Mesendoderm (in vitro differentiated cells): Measurements from ENCODE around the gene COX7C.

Experiments
- DNase-seq: peaks from one replicate; pipeline ENCODE4 v3.0.0; 2013
- H2AK5ac ChIP-seq: 2 replicates; pipeline ENCODE4 v1.6.1; 2013; ENCODE audit warnings: low read length, inconsistent platforms
- H2BK120ac ChIP-seq: 2 replicates; pipeline ENCODE4 v1.6.1; 2013; ENCODE audit warnings: low read depth, mild to moderate bottlenecking, low read length, moderate library complexity, mixed read lengths
- H2BK15ac ChIP-seq: replicated peaks from 2 replicates; pipeline ENCODE4 v1.6.1; 2013; ENCODE audit warnings: low read depth, mild to moderate bottlenecking, moderate library complexity
- H2BK5ac ChIP-seq: 2 replicates; pipeline ENCODE4 v1.6.1; 2013; ENCODE audit warnings: low read length, inconsistent platforms
- H3K18ac ChIP-seq: 2 replicates; pipeline ENCODE4 v1.6.1; 2013; ENCODE audit warnings: mild to moderate bottlenecking, low read length, mixed read lengths
- H3K23ac ChIP-seq: one replicate; pipeline ENCODE4 v1.6.1; 2013; ENCODE audit warnings: low read length
- H3K27ac ChIP-seq: 2 replicates; pipeline ENCODE4 v1.5.1; 2013; ENCODE audit warnings: low read depth, mild to moderate bottlenecking, inconsistent platforms, low read length, moderate library complexity
- H3K27me3 ChIP-seq: 2 replicates; pipeline ENCODE4 v1.6.1; 2013; ENCODE audit warnings: low read length, control low read depth, mild to moderate bottlenecking, inconsistent platforms; ENCODE audit not compliant: insufficient read depth, poor library complexity
- H3K36me3 ChIP-seq: 2 replicates; pipeline ENCODE4 v1.6.1; 2013; ENCODE audit warnings: low read length, inconsistent platforms; ENCODE audit not compliant: control insufficient read depth, insufficient read depth
- H3K4ac ChIP-seq: one replicate; pipeline ENCODE4 v1.6.1; 2013; ENCODE audit warnings: low read depth, mild to moderate bottlenecking, low read length, moderate library complexity
- H3K4me1 ChIP-seq: 2 replicates; pipeline ENCODE4 v1.6.1; 2013; ENCODE audit warnings: low read depth, low read length, inconsistent platforms; ENCODE audit not compliant: control insufficient read depth
- H3K4me2 ChIP-seq: 2 replicates; pipeline ENCODE4 v1.6.1; 2013; ENCODE audit warnings: low read length
- H3K4me3 ChIP-seq: 2 replicates; pipeline ENCODE4 v1.5.1; 2013; ENCODE audit warnings: mild to moderate bottlenecking, low read length
- H3K56ac ChIP-seq: one replicate; pipeline ENCODE4 v1.6.1; 2013; ENCODE audit warnings: low read length
- H3K79me1 ChIP-seq: 2 replicates; pipeline ENCODE4 v1.6.1; 2013; ENCODE audit warnings: low read length, inconsistent platforms
- H3K79me2 ChIP-seq: 2 replicates; pipeline ENCODE4 v1.6.1; 2013; ENCODE audit warnings: mild to moderate bottlenecking, low read length; ENCODE audit not compliant: control insufficient read depth, insufficient read depth
- H3K9ac ChIP-seq: 2 replicates; pipeline ENCODE4 v1.6.1; 2013; ENCODE audit warnings: low read length, inconsistent platforms
- H4K5ac ChIP-seq: one replicate; pipeline ENCODE4 v1.6.1; 2013; ENCODE audit warnings: low read length
- H4K8ac ChIP-seq: one replicate; pipeline ENCODE4 v1.6.1; 2013; ENCODE audit warnings: low read depth, mild to moderate bottlenecking, control low read depth, low read length, moderate library complexity
- WGBS: extraction: QIAGEN DNeasy Blood & Tissue Kit; methylation state at CpG from one replicate; pipeline ENCODE4 v1.1.7; 2013; ENCODE audit warnings: low lambda C conversion rate, missing lambda C conversion rate; ENCODE audit not compliant: insufficient coverage; ENCODE audit errors: extremely low coverage; 5-methylcytosine and 5-hydroxymethylcytosine counted together

COX7C gene

DNA sequence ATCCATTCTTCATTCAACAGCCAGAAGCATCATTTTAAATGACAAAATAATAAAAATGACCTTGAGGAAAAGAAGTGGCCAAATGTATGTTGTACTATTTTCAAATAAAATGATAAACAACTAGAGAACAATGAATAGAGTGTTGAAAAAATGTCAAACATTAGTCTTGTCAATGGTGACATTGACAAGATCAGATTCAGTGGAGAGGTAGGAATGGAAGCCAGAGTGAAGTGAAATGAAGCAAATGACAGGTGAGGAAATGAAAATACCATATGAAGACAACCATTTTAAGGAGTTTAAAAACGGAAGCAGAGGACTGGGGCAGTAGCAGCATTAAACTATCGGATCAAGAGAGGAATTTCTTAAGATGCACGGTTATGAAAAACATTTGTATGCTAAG is 38.2 kb upstream of the COX7C start:
- Histone ChIP-seq H3K79me2 (no peaks in the 10 kb centered on the region), H3K27ac (no peak overlapping the region), H3K4me1 (no peaks in the 10 kb centered on the region), H2BK15ac (no peak overlapping the region), H3K4me2 (no peak overlapping the region), H4K5ac (no peak overlapping the region), H3K4me3 (no peak overlapping the region), H4K8ac (no peak overlapping the region), H3K56ac (no peak overlapping the region), H3K27me3 (no peaks in the 10 kb centered on the region), H3K18ac (no peak overlapping the region), H2AK5ac (no peak overlapping the region), H3K23ac (no peak overlapping the region), H3K4ac (no peak overlapping the region), H2BK5ac (no peak overlapping the region), H3K9ac (no peak overlapping the region), H3K36me3 (no peaks in the 10 kb centered on the region), H3K79me1 (no peaks in the 10 kb centered on the region), H2BK120ac (no peak overlapping the region)
- no peak for DNase-seq
- no CpG with 5 or more reads among the region's 3 CpGs for WGBS

DNA sequence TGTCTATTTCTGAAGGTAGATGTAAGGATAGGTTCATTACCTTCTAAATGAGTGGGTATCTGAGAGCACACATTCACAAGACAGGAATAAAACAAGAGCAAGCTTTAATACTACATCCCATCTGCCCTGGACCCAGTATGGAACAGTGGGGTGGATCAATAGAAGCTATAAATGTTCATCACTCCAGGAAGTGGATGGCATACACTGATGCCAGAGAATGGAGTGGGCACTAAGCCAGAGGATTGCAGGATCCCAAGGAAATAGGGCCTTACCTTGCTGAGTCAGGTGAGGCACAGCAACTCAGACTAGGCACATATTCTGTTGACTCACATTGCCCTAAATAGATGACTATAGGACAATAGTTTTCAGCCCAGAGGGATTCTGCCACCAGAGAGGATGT is 21.3 kb upstream of the COX7C start:
- no peak overlapping the region for H3K4ac ChIP-seq
- no peak overlapping the region for H2BK15ac ChIP-seq
- DNase-seq: no peak
- no peak overlapping the region for H3K18ac ChIP-seq
- H2BK120ac ChIP-seq: no peak overlapping the region
- no peaks in the 10 kb centered on the region for H3K79me2 ChIP-seq
- no peak overlapping the region for H3K56ac ChIP-seq
- H3K9ac ChIP-seq: no peak overlapping the region
- no peak overlapping the region for H2BK5ac ChIP-seq
- H3K4me2 ChIP-seq: no peak overlapping the region
- no peak overlapping the region for H4K5ac ChIP-seq
- no peak overlapping the region for H3K4me3 ChIP-seq
- no peaks in the 10 kb centered on the region for H3K27me3 ChIP-seq
- no peak overlapping the region for H3K23ac ChIP-seq
- no peaks in the 10 kb centered on the region for H3K36me3 ChIP-seq
- no peak overlapping the region for H4K8ac ChIP-seq
- H3K27ac ChIP-seq: no peak overlapping the region
- no peaks in the 10 kb centered on the region for H3K4me1 ChIP-seq
- no peaks in the 10 kb centered on the region for H3K79me1 ChIP-seq
- H2AK5ac ChIP-seq: no peak overlapping the region

DNA sequence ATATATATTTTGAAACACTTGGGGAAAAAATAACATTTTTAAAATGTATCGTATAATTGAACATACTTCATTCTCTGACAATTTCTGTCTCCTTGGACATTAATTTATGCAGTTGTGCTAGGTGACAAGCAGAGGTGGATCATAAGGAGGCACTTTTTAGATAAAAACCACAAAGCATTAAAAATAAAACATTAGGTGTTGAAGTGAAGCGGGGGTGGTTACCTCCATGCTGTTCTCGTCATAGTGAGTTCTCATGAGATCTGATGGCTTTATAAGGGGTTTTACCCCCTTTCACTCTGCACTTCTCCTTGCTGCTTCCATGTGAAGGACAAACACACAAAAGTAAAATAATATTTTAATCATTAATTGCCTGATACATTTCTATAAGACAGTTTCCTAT is 11.9 kb upstream of the COX7C start:
- Histone ChIP-seq H3K23ac (no peak overlapping the region), H2BK120ac (no peak overlapping the region), H3K36me3 (no peaks in the 10 kb centered on the region), H3K18ac (no peak overlapping the region), H3K56ac (no peak overlapping the region), H3K4me2 (no peak overlapping the region), H3K79me1 (no peaks in the 10 kb centered on the region), H3K4ac (no peak overlapping the region), H2BK15ac (no peak overlapping the region), H2AK5ac (no peak overlapping the region), H3K27me3 (no peaks in the 10 kb centered on the region), H2BK5ac (no peak overlapping the region), H3K27ac (no peak overlapping the region), H3K4me1 (no peaks in the 10 kb centered on the region), H3K4me3 (no peak overlapping the region), H4K8ac (no peak overlapping the region), H3K9ac (no peak overlapping the region), H4K5ac (no peak overlapping the region), H3K79me2 (no peaks in the 10 kb centered on the region)
- no CpG with 5 or more reads among the region's 3 CpGs for WGBS
- no peak for DNase-seq

DNA sequence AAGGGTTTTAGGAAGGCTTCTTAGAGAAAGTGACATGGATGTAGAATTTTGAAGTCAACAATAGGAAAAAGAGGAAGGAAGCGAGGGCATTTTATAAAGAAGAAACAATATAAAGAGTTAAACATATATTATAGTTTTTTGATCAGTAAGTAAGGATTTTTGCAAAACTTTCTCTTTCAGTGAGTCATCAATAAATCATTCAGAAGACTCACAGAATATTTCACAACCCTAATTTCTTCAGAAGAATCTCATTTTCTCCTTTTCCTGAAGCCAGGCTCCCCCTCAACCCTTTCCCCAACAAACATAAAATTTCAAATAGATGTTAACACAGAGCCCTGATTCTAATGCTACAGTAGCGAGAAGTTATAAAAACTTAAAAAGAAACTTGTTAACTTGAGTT is 4.3 kb upstream of the COX7C start:
- Histone ChIP-seq H3K27ac (no peak overlapping the region), H3K4me2 (no peak overlapping the region), H2BK15ac (no peak overlapping the region), H3K9ac (no peak overlapping the region), H3K4ac (no peak overlapping the region), H3K18ac (no peak overlapping the region), H3K79me2 (peaks cover 6% of the 10 kb centered on the region), H3K56ac (no peak overlapping the region), H3K27me3 (no peaks in the 10 kb centered on the region), H4K5ac (no peak overlapping the region), H3K36me3 (no peaks in the 10 kb centered on the region), H3K79me1 (no peaks in the 10 kb centered on the region), H2BK5ac (no peak overlapping the region), H2BK120ac (no peak overlapping the region), H2AK5ac (no peak overlapping the region), H4K8ac (no peak overlapping the region), H3K4me3 (no peak overlapping the region), H3K23ac (no peak overlapping the region), H3K4me1 (no peaks in the 10 kb centered on the region)
- no CpG with 5 or more reads among the region's 2 CpGs for WGBS
- no peak for DNase-seq

- Histone ChIP-seq H4K5ac (no peak overlapping the region), H2BK15ac (no peak overlapping the region), H3K27ac (no peak overlapping the region), H3K56ac (no peak overlapping the region), H3K27me3 (no peaks in the 10 kb centered on the region), H3K36me3 (no peaks in the 10 kb centered on the region), H3K79me1 (peaks cover 5% of the 10 kb centered on the region), H2BK120ac (no peak overlapping the region), H3K18ac (no peak overlapping the region), H2AK5ac (no peak overlapping the region), H3K9ac (no peak overlapping the region), H3K4me3 (no peak overlapping the region), H3K79me2 (peaks cover 13% of the 10 kb centered on the region), H2BK5ac (no peak overlapping the region), H3K23ac (no peak overlapping the region), H4K8ac (no peak overlapping the region), H3K4me1 (no peaks in the 10 kb centered on the region), H3K4ac (no peak overlapping the region), H3K4me2 (no peak overlapping the region)
- WGBS: no CpG with 5 or more reads among the region's 6 CpGs
- DNase-seq: no peak
These were observed 409 bp upstream of the COX7C start for GRCh38 chr5:86617309-86617755.

GRCh38 chr5:86623785-86624483 is 6.2 kb downstream of the COX7C start:
- Histone ChIP-seq H3K18ac (no peak overlapping the region), H3K79me1 (peaks cover 5% of the 10 kb centered on the region), H3K79me2 (peaks cover 3% of the 10 kb centered on the region), H2BK120ac (no peak overlapping the region), H3K4me2 (no peak overlapping the region), H4K5ac (no peak overlapping the region), H4K8ac (no peak overlapping the region), H3K56ac (no peak overlapping the region), H3K4ac (no peak overlapping the region), H3K27me3 (no peaks in the 10 kb centered on the region), H3K4me3 (no peak overlapping the region), H3K36me3 (no peaks in the 10 kb centered on the region), H3K27ac (no peak overlapping the region), H2BK5ac (no peak overlapping the region), H3K23ac (no peak overlapping the region), H3K4me1 (no peaks in the 10 kb centered on the region), H2AK5ac (no peak overlapping the region), H3K9ac (no peak overlapping the region), H2BK15ac (no peak overlapping the region)
- DNase-seq: no peak
- no CpG with 5 or more reads among the region's 4 CpGs for WGBS
